ENCODE data around the gene WDFY4. TPM values are rescaled to one million over a fixed set of nuclear protein-coding genes. Genes with fewer than 3 reads are reported as not detected.

WDFY4 gene
- total and polyA plus RNA-seq, 2 donors (not counting 3 experiments of a cell fraction or from before 2014, with no cell fraction given): 10.1 to 10.2 TPM

- H3K36me3 ChIP-seq (ENCODE audit: control insufficient read depth in 2 of 2, extremely low read depth in 1 of 2, insufficient read depth in 2 of 2, low read length in 2 of 2): no peaks in the 10 kb centered on the region
- dilution Hi-C loops (cut with MboI; ENCODE audit: extremely low pct_ligation_motif_present, low sequenced_read_pairs) (no loop called here), intact Hi-C loops (cut with micrococcal nuclease) (no loop called here)
- no peak for FAIRE-seq
- no peak overlapping the region for H2AFZ ChIP-seq (ENCODE audit: low read depth, low read length)
- no peaks in the 10 kb centered on the region for H4K20me1 ChIP-seq (replicated peaks; ENCODE audit: control insufficient read depth, extremely low read depth, insufficient read depth, low read length)
- no peaks in the 10 kb centered on the region for H3K79me2 ChIP-seq (ENCODE audit: control insufficient read depth, insufficient read depth, low read length)
- no peaks in the 10 kb centered on the region for H3K9me3 ChIP-seq (replicated peaks; ENCODE audit: control insufficient read depth, insufficient read depth, low read length)
- no TSS peak for BruUV-seq (replicated peaks)
- H3K9ac ChIP-seq (replicated peaks; ENCODE audit: extremely low read depth, insufficient read depth, low read length): no peak overlapping the region
- TF ChIP-seq JUN (IDR thresholded peaks at IDR 0.05; ENCODE audit: borderline replicate concordance, insufficient read depth, insufficient read length, low read depth) (no peak), MYC (IDR thresholded peaks at IDR 0.05; ENCODE audit: low read depth, low read length) (no peak), GATA2 (IDR thresholded peaks at IDR 0.05; ENCODE audit: insufficient read depth, insufficient read length, low read depth, low read length) (no peak), CTCF (IDR thresholded peaks at IDR 0.05; ENCODE audit: extremely low read depth in 1 of 2, insufficient read depth in 1 of 2, low read depth in 1 of 2, low read length in 2 of 2) (no peak), MAX (IDR thresholded peaks at IDR 0.05; ENCODE audit: insufficient read depth, insufficient read length) (no peak), POLR2AphosphoS5 (IDR thresholded peaks at IDR 0.05; ENCODE audit: insufficient read depth, low read depth, low read length) (no peak), EZH2 (IDR thresholded peaks at IDR 0.05; ENCODE audit: borderline replicate concordance, low read depth, low read length, severe bottlenecking) (no peak), FOS (IDR thresholded peaks at IDR 0.05; ENCODE audit: borderline replicate concordance, insufficient read depth, low read length) (no peak), POLR2A (IDR thresholded peaks at IDR 0.05; ENCODE audit: low read depth, low read length) (no peak)
- H3K27ac ChIP-seq (ENCODE audit: insufficient read depth, low read depth, low read length): no peak overlapping the region
- ChIA-PET POLR2A (no interaction called here), CTCF (no interaction called here)
- H3K4me3 ChIP-seq (replicated peaks in 1 of 3; ENCODE audit: insufficient read depth in 1 of 3, low read depth in 1 of 3, low read length in 3 of 3): no peak overlapping the region
- DNase-seq (ENCODE audit: low read depth, low spot score): no peak
- peaks cover 0 to 1% of the 10 kb centered on the region in 2 experiments for H3K27me3 ChIP-seq (ENCODE audit: control insufficient read depth in 2 of 2, insufficient read depth in 2 of 2, low read length in 2 of 2)
- no peaks in the 10 kb centered on the region for H3K4me1 ChIP-seq (ENCODE audit: control insufficient read depth, extremely low read depth, insufficient read depth, low read length)
- no peak overlapping the region for H3K4me2 ChIP-seq (ENCODE audit: insufficient read depth, low read length)
- no peaks in the 10 kb centered on the region for H3K9me1 ChIP-seq (replicated peaks; ENCODE audit: control insufficient read depth, extremely low read depth, insufficient read depth, low read length)
These were observed 121.2 kb downstream of the WDFY4 start for GRCh38 chr10:48805848-48806247.
